K562 (cell line): ENCODE data around the gene NPB. TPM values are rescaled to one million over a fixed set of nuclear protein-coding genes. Genes with fewer than 3 reads are reported as not detected.

Experiments
- ARNT ChIP-seq, 2 experiments: fragments of 450-650 bp; IDR thresholded peaks; 2 replicates each; pipeline ENCODE4 v1.6.1; 2016; ENCODE audit warnings: mild to moderate bottlenecking in 1 of 2
- CHD2 ChIP-seq: IDR thresholded peaks from 2 replicates; pipeline ENCODE4 v1.6.1; 2011; ENCODE audit warnings: low read depth, low read length
- EHMT2 ChIP-seq: fragments of 450-650 bp; IDR thresholded peaks from 2 replicates; pipeline ENCODE4 v1.6.1; 2018; ENCODE audit warnings: antibody characterized with exemption
- ETV6 ChIP-seq, 3 experiments: fragments of 150-350 bp in 1 of 3; sonication (generic) in 1 of 3; formaldehyde crosslinking in 1 of 3; IDR thresholded peaks; 2 replicates each; pipeline versions ENCODE4 v1.6.1 to v1.8.0; 2014 to 2022; ENCODE audit warnings: borderline replicate concordance in 2 of 3, low read depth in 2 of 3, antibody characterized with exemption in 1 of 3, low read length in 1 of 3, mild to moderate bottlenecking in 1 of 3, missing genetic modification reagents in 1 of 3
- FOXK1 ChIP-seq: sonication (generic); formaldehyde crosslinking; IDR thresholded peaks from 2 replicates; pipeline ENCODE4 v1.8.0; 2022; ENCODE audit warnings: missing genetic modification reagents, mild to moderate bottlenecking, borderline replicate concordance
- MCM3 ChIP-seq: fragments of 450-650 bp; IDR thresholded peaks from 2 replicates; pipeline ENCODE4 v1.6.1; 2016
- MECOM ChIP-seq: fragments of 250-450 bp; sonication (Bioruptor Pico); IDR thresholded peaks from 2 replicates; pipeline ENCODE4 v1.8.0; 2022; ENCODE audit warnings: inconsistent platforms
- PHF8 ChIP-seq: fragments of 200-600 bp; sonication (generic); IDR thresholded peaks from 2 replicates; pipeline ENCODE4 v1.6.1; 2012; ENCODE audit warnings: mixed run types, mild to moderate bottlenecking, inconsistent platforms, low read length, moderate library complexity, borderline replicate concordance
- PRDM10 ChIP-seq: fragments of 450-650 bp; IDR thresholded peaks from 2 replicates; pipeline ENCODE4 v1.6.1; 2018; ENCODE audit not compliant: partially characterized antibody
- RAD51 ChIP-seq: fragments of 450-650 bp; IDR thresholded peaks from 2 replicates; pipeline ENCODE4 v1.7.1; 2016; ENCODE audit warnings: low read depth, mild to moderate bottlenecking, borderline replicate concordance
- SRSF7 ChIP-seq: fragments of 200-400 bp; formaldehyde crosslinking; optimal IDR thresholded peaks from 2 replicates; pipeline ENCODE3; 2017; ENCODE audit warnings: mild to moderate bottlenecking, low read depth, low read length
- TCFL5 ChIP-seq: fragments of 250-450 bp; sonication (Bioruptor Pico); conservative IDR thresholded peaks from 2 replicates; pipeline ENCODE4 v1.6.1; 2021; ENCODE audit warnings: mild to moderate bottlenecking, moderate library complexity, matching md5 sums
- ZBTB7A ChIP-seq: IDR thresholded peaks from 2 replicates; pipeline ENCODE4 v1.6.1; 2011; ENCODE audit warnings: low read depth, mild to moderate bottlenecking, low read length, moderate library complexity, borderline replicate concordance; ENCODE audit not compliant: control insufficient read depth
- ZFP1 ChIP-seq: fragments of 450-650 bp; formaldehyde crosslinking; IDR thresholded peaks from 2 replicates; pipeline ENCODE4 v1.4.0; 2020; ENCODE audit warnings: mild to moderate bottlenecking, mixed read lengths
- ZFX ChIP-seq: sonication (generic); formaldehyde crosslinking; IDR thresholded peaks from 2 replicates; pipeline ENCODE4 v1.8.0; 2022; ENCODE audit warnings: mild to moderate bottlenecking, missing genetic modification reagents, moderate library complexity
- ZNF232 ChIP-seq: sonication (generic); formaldehyde crosslinking; IDR thresholded peaks from 2 replicates; pipeline ENCODE4 v1.8.0; 2022; ENCODE audit warnings: mild to moderate bottlenecking, missing genetic modification reagents
- ZNF79 ChIP-seq: fragments of 250-450 bp; sonication (Bioruptor Pico); IDR thresholded peaks from 2 replicates; pipeline ENCODE4 v1.4.0; 2020; ENCODE audit warnings: low read depth, mild to moderate bottlenecking, moderate library complexity
- polyA plus RNA-seq, 8 experiments: library from polyadenylated mRNA; depleted of rRNA in 4 of 8; stranded (reverse) in 5 of 8; unstranded in 3 of 8; fragments of >200 nt; fragmentation: Nextera tagmentation in 2 of 8; fragmentation: Illumina TruSeq in 1 of 8; extraction: Ambion mirVana in 2 of 8; extraction: Trizol in 1 of 8; gene quantifications; 2 replicates each; pipeline versions ENCODE4 v1.2.1 to v1.2.3, GENCODE V29; 2011 to 2014; ENCODE audit warnings: inconsistent platforms in 1 of 8, missing spikeins in 1 of 8
- total RNA-seq, 7 experiments: library from RNA; depleted of rRNA in 6 of 7; stranded (reverse); fragments of >200 nt in 6 of 7; fragmentation: Illumina TruSeq in 2 of 7; extraction: Trizol in 2 of 7; gene quantifications; 2 replicates each; pipeline versions ENCODE4 v1.2.1 to v1.2.3, GENCODE V29; 2011 to 2021; ENCODE audit warnings: low replicate concordance in 1 of 7
- TF ChIP-seq, protein P1 (sequence below): fragments of 450-650 bp; IDR thresholded peaks from 2 replicates; pipeline ENCODE4 v1.6.1; 2016; ENCODE audit warnings: borderline replicate concordance
- TF ChIP-seq, protein P2 (sequence below): fragments of 250-450 bp; sonication (Bioruptor Pico); IDR thresholded peaks from 2 replicates; pipeline ENCODE4 v1.5.0; 2021
- TF ChIP-seq, protein P3 (sequence below): fragments of 450-650 bp; formaldehyde crosslinking; IDR thresholded peaks from 2 replicates; pipeline ENCODE4 v1.4.0; 2020; ENCODE audit warnings: mild to moderate bottlenecking

Gene NPB
- total and polyA plus RNA-seq, 9 of the 15 experiments (the other 6 are each of a cell fraction or from before 2014, with no cell fraction given): 0.03 to 0.61 (median 0.14) TPM; not detected in 2

GRCh38 chr17:81927653-81928543 lies 25.9 kb downstream of the NPB start, which contains the start of gene MAFG (continued):
- TF ChIP-seq, protein P1, sequence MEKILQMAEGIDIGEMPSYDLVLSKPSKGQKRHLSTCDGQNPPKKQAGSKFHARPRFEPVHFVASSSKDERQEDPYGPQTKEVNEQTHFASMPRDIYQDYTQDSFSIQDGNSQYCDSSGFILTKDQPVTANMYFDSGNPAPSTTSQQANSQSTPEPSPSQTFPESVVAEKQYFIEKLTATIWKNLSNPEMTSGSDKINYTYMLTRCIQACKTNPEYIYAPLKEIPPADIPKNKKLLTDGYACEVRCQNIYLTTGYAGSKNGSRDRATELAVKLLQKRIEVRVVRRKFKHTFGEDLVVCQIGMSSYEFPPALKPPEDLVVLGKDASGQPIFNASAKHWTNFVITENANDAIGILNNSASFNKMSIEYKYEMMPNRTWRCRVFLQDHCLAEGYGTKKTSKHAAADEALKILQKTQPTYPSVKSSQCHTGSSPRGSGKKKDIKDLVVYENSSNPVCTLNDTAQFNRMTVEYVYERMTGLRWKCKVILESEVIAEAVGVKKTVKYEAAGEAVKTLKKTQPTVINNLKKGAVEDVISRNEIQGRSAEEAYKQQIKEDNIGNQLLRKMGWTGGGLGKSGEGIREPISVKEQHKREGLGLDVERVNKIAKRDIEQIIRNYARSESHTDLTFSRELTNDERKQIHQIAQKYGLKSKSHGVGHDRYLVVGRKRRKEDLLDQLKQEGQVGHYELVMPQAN: peak; percentile 52; the same call in 1 of the 2 replicates
- peak; percentile 52; the same call in 1 of the 2 replicates for TF ChIP-seq PHF8
- TF ChIP-seq EHMT2: no peak
- peak; percentile 92 for TF ChIP-seq ZBTB7A
- TF ChIP-seq, protein P2, sequence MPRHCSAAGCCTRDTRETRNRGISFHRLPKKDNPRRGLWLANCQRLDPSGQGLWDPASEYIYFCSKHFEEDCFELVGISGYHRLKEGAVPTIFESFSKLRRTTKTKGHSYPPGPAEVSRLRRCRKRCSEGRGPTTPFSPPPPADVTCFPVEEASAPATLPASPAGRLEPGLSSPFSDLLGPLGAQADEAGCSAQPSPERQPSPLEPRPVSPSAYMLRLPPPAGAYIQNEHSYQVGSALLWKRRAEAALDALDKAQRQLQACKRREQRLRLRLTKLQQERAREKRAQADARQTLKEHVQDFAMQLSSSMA (CRISPR knock-in tag): no peak
- TF ChIP-seq RAD51: peak; percentile 97
- TF ChIP-seq MECOM (CRISPR knock-in tag): no peak
- TF ChIP-seq ZFX: peak; percentile 82
- TF ChIP-seq TCFL5: no peak
- peak; percentile 37; the same call in 1 of the 2 replicates for TF ChIP-seq ZFP1 (CRISPR knock-in tag)
- TF ChIP-seq ZNF79 (CRISPR knock-in tag): no peak
- no peak for TF ChIP-seq MCM3
- no peak for TF ChIP-seq ARNT (IDR thresholded peaks at IDR 0.05)
- TF ChIP-seq SRSF7: no peak
- TF ChIP-seq PRDM10: no peak
- TF ChIP-seq CHD2: no peak
- TF ChIP-seq FOXK1 (CRISPR knock-in tag): peak; percentile 83; the same call in 1 of the 2 replicates
- TF ChIP-seq ZNF232 (CRISPR knock-in tag): 0 out of 2 replicates have a peak, but pooled peaks have one; percentile 52
- no peak for TF ChIP-seq ETV6 (IDR thresholded peaks at IDR 0.05; ENCODE audit: borderline replicate concordance in 1 of 2, low read depth in 2 of 2, low read length in 1 of 2)
- 0 out of 2 replicates have a peak, but pooled peaks have one; percentile 55 for TF ChIP-seq ETV6 (CRISPR knock-in tag; IDR thresholded peaks at IDR 0.05; ENCODE audit: borderline replicate concordance)
- TF ChIP-seq, protein P3, sequence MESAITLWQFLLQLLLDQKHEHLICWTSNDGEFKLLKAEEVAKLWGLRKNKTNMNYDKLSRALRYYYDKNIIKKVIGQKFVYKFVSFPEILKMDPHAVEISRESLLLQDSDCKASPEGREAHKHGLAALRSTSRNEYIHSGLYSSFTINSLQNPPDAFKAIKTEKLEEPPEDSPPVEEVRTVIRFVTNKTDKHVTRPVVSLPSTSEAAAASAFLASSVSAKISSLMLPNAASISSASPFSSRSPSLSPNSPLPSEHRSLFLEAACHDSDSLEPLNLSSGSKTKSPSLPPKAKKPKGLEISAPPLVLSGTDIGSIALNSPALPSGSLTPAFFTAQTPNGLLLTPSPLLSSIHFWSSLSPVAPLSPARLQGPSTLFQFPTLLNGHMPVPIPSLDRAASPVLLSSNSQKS (CRISPR knock-in tag): no peak
